Jurkat, Clone E6-1 (cell line): Measurements from ENCODE around the gene INSYN2B.

ENCODE experiments used
- DNase-seq: peaks from one replicate; pipeline ENCODE4 v3.0.0-alpha.2; 2011; ENCODE audit warnings: low read depth, low spot score
- H3K4me3 ChIP-seq: 2 replicates; pipeline ENCODE4 v1.5.1; 2011; ENCODE audit warnings: mild to moderate bottlenecking, low read length, control low read depth, moderate library complexity

The INSYN2B gene

GRCh38 chr5:169871826-169872490 lies 108.3 kb downstream of the INSYN2B start:
- H3K4me3 ChIP-seq, result no peak overlapping the region
- DNase-seq, result no peak

GRCh38 chr5:169870211-169870610 lies 110.1 kb downstream of the INSYN2B start:
- no peak overlapping the region for H3K4me3 ChIP-seq
- DNase-seq, result no peak

GRCh38 chr5:169869066-169869465 lies 111.2 kb downstream of the INSYN2B start:
- no peak for DNase-seq

GRCh38 chr5:169867347-169867746 lies 112.9 kb downstream of the INSYN2B start:
- no peak overlapping the region for H3K4me3 ChIP-seq
- DNase-seq, result no peak

More at GRCh38 chr5:169869066-169869465, 111.2 kb downstream of the INSYN2B start:
- no peak overlapping the region for H3K4me3 ChIP-seq

GRCh38 chr5:169864483-169864882 lies 115.8 kb downstream of the INSYN2B start:
- no peak overlapping the region for H3K4me3 ChIP-seq
- DNase-seq, result no peak

GRCh38 chr5:169862391-169862811 lies 117.9 kb downstream of the INSYN2B start:
- DNase-seq, result no peak
- H3K4me3 ChIP-seq, result no peak overlapping the region

GRCh38 chr5:169861934-169862333 lies 118.4 kb downstream of the INSYN2B start:
- no peak for DNase-seq
- H3K4me3 ChIP-seq, result no peak overlapping the region

GRCh38 chr5:169861433-169861832 lies 118.9 kb downstream of the INSYN2B start:
- H3K4me3 ChIP-seq, result no peak overlapping the region
- no peak for DNase-seq

GRCh38 chr5:169860585-169860984 lies 119.7 kb downstream of the INSYN2B start:
- no peak for DNase-seq
- no peak overlapping the region for H3K4me3 ChIP-seq

- DNase-seq, result no peak
- H3K4me3 ChIP-seq, result no peak overlapping the region
Observed at GRCh38 chr5:169856571-169856970, 123.7 kb downstream of the INSYN2B start.

GRCh38 chr5:169851321-169851850 lies 128.9 kb downstream of the INSYN2B start:
- no peak overlapping the region for H3K4me3 ChIP-seq
- DNase-seq, result no peak

- H3K4me3 ChIP-seq, result no peak overlapping the region
- no peak for DNase-seq
Observed at GRCh38 chr5:169850409-169850808, 129.9 kb downstream of the INSYN2B start.

GRCh38 chr5:169848792-169849191 lies 131.5 kb downstream of the INSYN2B start:
- DNase-seq, result no peak
- H3K4me3 ChIP-seq, result no peak overlapping the region

GRCh38 chr5:169848271-169848670 lies 132.0 kb downstream of the INSYN2B start:
- H3K4me3 ChIP-seq, result no peak overlapping the region
- no peak for DNase-seq

- H3K4me3 ChIP-seq, result no peak overlapping the region
- no peak for DNase-seq
Observed at GRCh38 chr5:169847519-169847918, 132.8 kb downstream of the INSYN2B start.

GRCh38 chr5:169842699-169843098 lies 137.6 kb downstream of the INSYN2B start:
- no peak for DNase-seq

GRCh38 chr5:169840405-169840804 lies 139.9 kb downstream of the INSYN2B start:
- no peak for DNase-seq
- H3K4me3 ChIP-seq, result no peak overlapping the region

More at GRCh38 chr5:169842699-169843098, 137.6 kb downstream of the INSYN2B start:
- H3K4me3 ChIP-seq, result no peak overlapping the region

GRCh38 chr5:169838688-169839087 lies 141.6 kb downstream of the INSYN2B start:
- no peak overlapping the region for H3K4me3 ChIP-seq
- no peak for DNase-seq

GRCh38 chr5:169837686-169838085 lies 142.6 kb downstream of the INSYN2B start:
- H3K4me3 ChIP-seq, result no peak overlapping the region
- no peak for DNase-seq

GRCh38 chr5:169836835-169837536 lies 143.3 kb downstream of the INSYN2B start:
- no peak overlapping the region for H3K4me3 ChIP-seq
- DNase-seq, result no peak
